DOHH2 (cell line): ENCODE measurements around the gene CAMK1G.

Experiments used
- H3F3A ChIP-seq: fragments of 200-600 bp; sonication (generic), shearing (Covaris generic); 2 replicates; pipeline ENCODE4 v1.6.0; 2016; ENCODE audit warnings: antibody characterized with exemption, mild to moderate bottlenecking; ENCODE audit not compliant: control insufficient read depth, insufficient read depth
- H3K27ac ChIP-seq: fragments of 200-600 bp; sonication (generic); 2 replicates; pipeline ENCODE4 v1.5.1; 2014; ENCODE audit warnings: low read depth, mild to moderate bottlenecking, low read length, moderate library complexity
- H3K27me3 ChIP-seq: fragments of 200-600 bp; sonication (generic); 2 replicates; pipeline ENCODE4 v1.6.1; 2014; ENCODE audit warnings: mild to moderate bottlenecking, low read length, mixed read lengths; ENCODE audit not compliant: control insufficient read depth
- H3K36me3 ChIP-seq: fragments of 200-600 bp; sonication (generic); 2 replicates; pipeline ENCODE4 v1.6.1; 2014; ENCODE audit warnings: mild to moderate bottlenecking, low read length, moderate library complexity, mixed read lengths; ENCODE audit not compliant: control insufficient read depth
- H3K4me1 ChIP-seq: fragments of 200-600 bp; sonication (generic); 2 replicates; pipeline ENCODE4 v1.6.1; 2014; ENCODE audit warnings: mild to moderate bottlenecking, low read length, mixed read lengths; ENCODE audit not compliant: control insufficient read depth
- H3K4me2 ChIP-seq: fragments of 200-600 bp; sonication (generic); 2 replicates; pipeline ENCODE4 v1.6.0; 2014; ENCODE audit warnings: mild to moderate bottlenecking, low read length, moderate library complexity
- H3K4me3 ChIP-seq: fragments of 200-600 bp; sonication (generic); 2 replicates; pipeline ENCODE4 v1.5.1; 2014; ENCODE audit warnings: mild to moderate bottlenecking, low read length, mixed read lengths
- H3K79me2 ChIP-seq: fragments of 200-600 bp; sonication (generic); 2 replicates; pipeline ENCODE4 v1.6.1; 2014; ENCODE audit warnings: mild to moderate bottlenecking, low read length, mixed read lengths; ENCODE audit not compliant: control insufficient read depth
- H3K9me2 ChIP-seq: fragments of 200-600 bp; sonication (generic); replicated peaks from 2 replicates; pipeline ENCODE4 v1.6.1; 2014; ENCODE audit warnings: mild to moderate bottlenecking, low read length, mixed read lengths; ENCODE audit not compliant: control insufficient read depth
- H3K9me3 ChIP-seq: fragments of 200-600 bp; sonication (generic); 2 replicates; pipeline ENCODE4 v1.6.1; 2014; ENCODE audit warnings: antibody characterized with exemption, low read length, mixed read lengths; ENCODE audit not compliant: control insufficient read depth, insufficient read depth
- H4K20me1 ChIP-seq: fragments of 200-600 bp; sonication (generic); 2 replicates; pipeline ENCODE4 v1.6.0; 2014; ENCODE audit warnings: low read depth, mild to moderate bottlenecking, antibody characterized with exemption, low read length, moderate library complexity; ENCODE audit not compliant: control insufficient read depth, insufficient read depth
- CTCF ChIP-seq: fragments of 200-600 bp; sonication (generic); IDR thresholded peaks from one replicate; pipeline ENCODE4 v1.5.1; 2014; ENCODE audit warnings: antibody characterized with exemption, mild to moderate bottlenecking, low read depth, low read length; ENCODE audit not compliant: poor library complexity, severe bottlenecking
- EZH2phosphoT487 ChIP-seq: fragments of 200-600 bp; sonication (generic); IDR thresholded peaks from 2 replicates; pipeline ENCODE4 v1.6.1; 2017; ENCODE audit warnings: borderline replicate concordance, mild to moderate bottlenecking, antibody characterized with exemption, low read length, moderate library complexity, mixed read lengths

The CAMK1G gene

GRCh38 chr1:209643285-209644020 is 59.9 kb downstream of the CAMK1G start:
- Histone ChIP-seq H3K4me3 (no peak overlapping the region), H4K20me1 (no peaks in the 10 kb centered on the region), H3K9me3 (no peaks in the 10 kb centered on the region), H3K27me3 (no peaks in the 10 kb centered on the region), H3K4me2 (no peak overlapping the region), H3K9me2 (no peaks in the 10 kb centered on the region), H3K4me1 (no peaks in the 10 kb centered on the region), H3K36me3 (no peaks in the 10 kb centered on the region), H3K27ac (no peak overlapping the region), H3F3A (no peaks in the 10 kb centered on the region), H3K79me2 (no peaks in the 10 kb centered on the region)
- TF ChIP-seq EZH2phosphoT487 (no peak), CTCF (no peak)

GRCh38 chr1:209645574-209646452 is 62.3 kb downstream of the CAMK1G start:
- Histone ChIP-seq H3K36me3 (no peaks in the 10 kb centered on the region), H3K79me2 (no peaks in the 10 kb centered on the region), H3K9me3 (no peaks in the 10 kb centered on the region), H3K27ac (no peak overlapping the region), H3K4me1 (no peaks in the 10 kb centered on the region), H4K20me1 (no peaks in the 10 kb centered on the region), H3K27me3 (no peaks in the 10 kb centered on the region), H3K4me3 (no peak overlapping the region), H3K9me2 (no peaks in the 10 kb centered on the region), H3K4me2 (no peak overlapping the region), H3F3A (no peaks in the 10 kb centered on the region)
- TF ChIP-seq CTCF (no peak), EZH2phosphoT487 (no peak)

GRCh38 chr1:209646558-209646957 is 63.0 kb downstream of the CAMK1G start:
- Histone ChIP-seq H3K79me2 (no peaks in the 10 kb centered on the region), H3K4me3 (no peak overlapping the region), H3K4me2 (no peak overlapping the region), H3K36me3 (no peaks in the 10 kb centered on the region), H3K27me3 (no peaks in the 10 kb centered on the region), H3K27ac (no peak overlapping the region), H3K9me2 (no peaks in the 10 kb centered on the region), H4K20me1 (no peaks in the 10 kb centered on the region), H3F3A (no peaks in the 10 kb centered on the region), H3K4me1 (no peaks in the 10 kb centered on the region), H3K9me3 (no peaks in the 10 kb centered on the region)
- no peak for TF ChIP-seq EZH2phosphoT487
- TF ChIP-seq CTCF, result no peak
